Measurements from ENCODE around the gene SYPL1. TPM values are rescaled to one million over a fixed set of nuclear protein-coding genes. Genes with fewer than 3 reads are reported as not detected.

SYPL1 gene
- total and polyA plus RNA-seq, 10 donors: 49.9 to 113 (median 86.4) TPM

- Histone ChIP-seq H3K27ac (no peak overlapping the region), H3K36me3 (no peaks in the 10 kb centered on the region), H3K9me3 (no peaks in the 10 kb centered on the region), H3K4me3 (no peak overlapping the region), H3K27me3 (replicated peaks in 1 of 7) (no peaks in the 10 kb centered on the region), H3K4me1 (peaks cover 3 to 11% (median 7%) of the 10 kb centered on the region in 6 donors)
- 90 to 99% (median 95%) methylated on average over 3 of the region's 3 CpGs for WGBS, 5 donors
- no peak for DNase-seq
- TF ChIP-seq CTCF (IDR thresholded peaks at IDR 0.05 in 8 of 11, conservative IDR thresholded peaks at IDR 0.05 in 3 of 11): no peak
- no peak for TF ChIP-seq POLR2A (IDR thresholded peaks at IDR 0.05)
- TF ChIP-seq POLR2AphosphoS5 (IDR thresholded peaks at IDR 0.05): no peak
- intact Hi-C loops (cut with DNase I; ENCODE audit: low total_unique reads): no loop called here
Observed at GRCh38 chr7:106129291-106129690, 17.2 kb upstream of the SYPL1 start.

GRCh38 chr7:106128836-106129235 is 16.7 kb upstream of the SYPL1 start:
- Histone ChIP-seq H3K9me3 (no peaks in the 10 kb centered on the region), H3K4me1 (peaks cover 3 to 11% (median 7%) of the 10 kb centered on the region in 6 donors), H3K27me3 (replicated peaks in 1 of 7) (no peaks in the 10 kb centered on the region), H3K36me3 (no peaks in the 10 kb centered on the region), H3K27ac (no peak overlapping the region), H3K4me3 (no peak overlapping the region)
- no peak for TF ChIP-seq CTCF (IDR thresholded peaks at IDR 0.05 in 8 of 11, conservative IDR thresholded peaks at IDR 0.05 in 3 of 11)
- no peak for TF ChIP-seq POLR2A (IDR thresholded peaks at IDR 0.05)
- TF ChIP-seq POLR2AphosphoS5 (IDR thresholded peaks at IDR 0.05): no peak
- DNase-seq: no peak
- WGBS, 5 donors: 83 to 100% (median 92%) methylated on average over 1 of the region's 1 CpG
- intact Hi-C loops (cut with DNase I; ENCODE audit: low total_unique reads): no loop called here

- H3K27me3 ChIP-seq (replicated peaks in 1 of 7): no peaks in the 10 kb centered on the region
- TF ChIP-seq CTCF (IDR thresholded peaks at IDR 0.05 in 8 of 11, conservative IDR thresholded peaks at IDR 0.05 in 3 of 11) (no peak), POLR2AphosphoS5 (IDR thresholded peaks at IDR 0.05) (no peak), POLR2A (IDR thresholded peaks at IDR 0.05) (no peak)
- intact Hi-C loops (cut with DNase I; ENCODE audit: low total_unique reads): no loop called here
- no peaks in the 10 kb centered on the region for H3K9me3 ChIP-seq
- WGBS, 5 donors: 83 to 91% (median 90%) methylated on average over 5 of the region's 5 CpGs
- H3K4me3 ChIP-seq: no peak overlapping the region
- H3K36me3 ChIP-seq: no peaks in the 10 kb centered on the region
- H3K27ac ChIP-seq: no peak overlapping the region
- no peak for DNase-seq
- peaks cover 3 to 11% (median 7%) of the 10 kb centered on the region in 6 donors for H3K4me1 ChIP-seq
Observed at GRCh38 chr7:106127984-106128780, 16.1 kb upstream of the SYPL1 start.

- Histone ChIP-seq H3K27me3 (replicated peaks in 1 of 7) (no peaks in the 10 kb centered on the region), H3K36me3 (no peaks in the 10 kb centered on the region), H3K9me3 (no peaks in the 10 kb centered on the region), H3K4me3 (no peak overlapping the region), H3K27ac (no peak overlapping the region), H3K4me1 (peaks cover 3 to 15% (median 7%) of the 10 kb centered on the region in 6 donors)
- no peak for DNase-seq
- 36 to 43% (median 42%) methylated on average over 7 of the region's 7 CpGs for WGBS, 5 donors
- TF ChIP-seq POLR2A (IDR thresholded peaks at IDR 0.05) (no peak), CTCF (IDR thresholded peaks at IDR 0.05 in 8 of 11, conservative IDR thresholded peaks at IDR 0.05 in 3 of 11) (no peak), POLR2AphosphoS5 (IDR thresholded peaks at IDR 0.05) (peak in 1 of 3 donors; percentile 24)
- intact Hi-C loops (cut with DNase I; ENCODE audit: low total_unique reads): no loop called here
Observed at GRCh38 chr7:106126170-106126938, 14.2 kb upstream of the SYPL1 start.

All from spleen (tissue), 11 donors.